ENCODE data around the gene KCNT2. TPM values are rescaled to one million over a fixed set of nuclear protein-coding genes. Genes with fewer than 3 reads are reported as not detected.

Gene KCNT2
- total and polyA plus RNA-seq, 4 donors = 1.7 to 11.2 (median 6.8) TPM

- no peaks in the 10 kb centered on the region for H3K9me3 ChIP-seq (ENCODE audit: control insufficient read depth in 4 of 4, low read length in 3 of 4)
- no peak for DNase-seq (ENCODE audit: low spot score)
- no peak overlapping the region for H3K4me3 ChIP-seq (ENCODE audit: low read depth in 1 of 3, low read length in 3 of 3)
- H3K27me3 ChIP-seq (ENCODE audit: control insufficient read depth in 4 of 4, insufficient read depth in 4 of 4, low read length in 3 of 4) = no peaks in the 10 kb centered on the region
- H3K9ac ChIP-seq (ENCODE audit: low read depth in 1 of 2, low read length in 2 of 2) = no peak overlapping the region
- TF ChIP-seq, protein P1, sequence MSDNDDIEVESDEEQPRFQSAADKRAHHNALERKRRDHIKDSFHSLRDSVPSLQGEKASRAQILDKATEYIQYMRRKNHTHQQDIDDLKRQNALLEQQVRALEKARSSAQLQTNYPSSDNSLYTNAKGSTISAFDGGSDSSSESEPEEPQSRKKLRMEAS (IDR thresholded peaks at IDR 0.05) = no peak
- TF ChIP-seq NR2F2 (IDR thresholded peaks at IDR 0.05) = no peak
- TF ChIP-seq RXRA (IDR thresholded peaks at IDR 0.05) = no peak
- TF ChIP-seq HNF4A (conservative IDR thresholded peaks at IDR 0.05) = no peak
- no peak for TF ChIP-seq ATF3 (IDR thresholded peaks at IDR 0.05)
- TF ChIP-seq ZBTB33 (IDR thresholded peaks at IDR 0.05) = no peak
- no peak for TF ChIP-seq JUND (IDR thresholded peaks at IDR 0.05)
- no peak for TF ChIP-seq CTCF (IDR thresholded peaks at IDR 0.05; ENCODE audit: low read depth, low read length, missing input control)
- TF ChIP-seq TAF1 (conservative IDR thresholded peaks at IDR 0.05) = no peak
- no peak for TF ChIP-seq HNF4G (IDR thresholded peaks at IDR 0.05)
- TF ChIP-seq YY1 (IDR thresholded peaks at IDR 0.05) = no peak
- TF ChIP-seq REST (IDR thresholded peaks at IDR 0.05) = no peak
- TF ChIP-seq FOXA1 (IDR thresholded peaks at IDR 0.05) = no peak
- no peak for TF ChIP-seq EGR1 (IDR thresholded peaks at IDR 0.05; ENCODE audit: low read depth in 2 of 2)
- TF ChIP-seq GABPA (IDR thresholded peaks at IDR 0.05 in 1 of 2, conservative IDR thresholded peaks at IDR 0.05 in 1 of 2) = no peak
- TF ChIP-seq SP1 (IDR thresholded peaks at IDR 0.05) = no peak
- TF ChIP-seq RAD21 (IDR thresholded peaks at IDR 0.05) = no peak
- no peak for TF ChIP-seq FOXA2 (IDR thresholded peaks at IDR 0.05)
- H3K4me1 ChIP-seq (ENCODE audit: control insufficient read depth in 4 of 4, insufficient read depth in 4 of 4, low read length in 3 of 4) = no peaks in the 10 kb centered on the region
- H3K36me3 ChIP-seq (ENCODE audit: control insufficient read depth in 4 of 4, insufficient read depth in 3 of 4, low read depth in 1 of 4, low read length in 3 of 4) = no peaks in the 10 kb centered on the region
- 57% methylated on average over 1 of the region's 1 CpG for WGBS
- no peak overlapping the region for H3K27ac ChIP-seq (ENCODE audit: low read depth in 1 of 2, low read length in 2 of 2)
These were observed 227.9 kb downstream of the KCNT2 start for GRCh38 chr1:196380316-196380715.

All from liver (tissue), 9 donors.